Neutrophil (primary cell): Measurements from ENCODE around the gene ORAI3.

Experiments used
- H3K27ac ChIP-seq: fragments of 200-600 bp; sonication (generic); 2 replicates; pipeline ENCODE4 v1.5.1; 2016; ENCODE audit warnings: mild to moderate bottlenecking, moderate library complexity
- H3K27me3 ChIP-seq: fragments of 200-600 bp; sonication (generic); 2 replicates; pipeline ENCODE4 v1.6.0; 2016; ENCODE audit warnings: mild to moderate bottlenecking
- H3K36me3 ChIP-seq: fragments of 200-600 bp; sonication (generic); 2 replicates; pipeline ENCODE4 v1.5.1; 2017
- H3K4me1 ChIP-seq, 2 experiments: fragments of 200-600 bp in 1 of 2; sonication (generic) in 1 of 2; 1 replicate in 1 of 2; 2 replicates in 1 of 2; pipeline versions ENCODE4 v1.5.1 to v1.6.1; 2013 to 2016; ENCODE audit warnings: low read depth in 1 of 2, low read length in 1 of 2, mild to moderate bottlenecking in 1 of 2, moderate library complexity in 1 of 2; ENCODE audit not compliant: control insufficient read depth in 1 of 2, insufficient read depth in 1 of 2
- H3K4me3 ChIP-seq, 2 experiments: fragments of 200-600 bp in 1 of 2; sonication (generic) in 1 of 2; 1 replicate in 1 of 2; 2 replicates in 1 of 2; pipeline ENCODE4 v1.5.1; 2013 to 2016; ENCODE audit warnings: low read depth in 1 of 2, low read length in 1 of 2, mild to moderate bottlenecking in 1 of 2, moderate library complexity in 1 of 2
- H3K9me3 ChIP-seq: fragments of 200-600 bp; sonication (generic); 2 replicates; pipeline ENCODE4 v1.5.1; 2016
- TF ChIP-seq, protein P1 (sequence below): fragments of 200-600 bp; sonication (generic); IDR thresholded peaks from 2 replicates; pipeline ENCODE4 v1.5.1; 2016; ENCODE audit warnings: antibody characterized with exemption

Gene ORAI3

DNA sequence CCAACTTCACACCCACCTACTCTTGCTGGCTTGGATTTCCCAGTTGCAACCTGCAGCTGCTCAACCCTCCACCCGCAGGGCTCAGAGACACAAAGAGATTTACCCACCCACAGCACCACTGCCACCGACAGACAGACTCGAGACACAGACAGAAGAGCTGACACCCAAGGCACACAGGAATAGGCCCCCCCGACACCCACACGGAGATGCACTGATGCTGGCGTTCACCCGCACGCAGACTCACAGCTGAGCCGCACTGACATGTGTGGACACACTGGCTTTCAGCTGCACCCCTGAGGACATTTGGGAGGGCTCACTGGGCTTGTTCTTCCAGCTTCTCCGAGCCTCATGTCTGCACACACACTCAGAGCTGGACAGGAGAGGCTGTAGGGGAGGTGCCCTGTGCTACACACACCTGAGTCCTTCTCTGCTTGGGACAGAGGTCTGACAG lies 53.4 kb downstream of the ORAI3 start:
- no peak overlapping the region for H3K4me3 ChIP-seq
- TF ChIP-seq, protein P1, sequence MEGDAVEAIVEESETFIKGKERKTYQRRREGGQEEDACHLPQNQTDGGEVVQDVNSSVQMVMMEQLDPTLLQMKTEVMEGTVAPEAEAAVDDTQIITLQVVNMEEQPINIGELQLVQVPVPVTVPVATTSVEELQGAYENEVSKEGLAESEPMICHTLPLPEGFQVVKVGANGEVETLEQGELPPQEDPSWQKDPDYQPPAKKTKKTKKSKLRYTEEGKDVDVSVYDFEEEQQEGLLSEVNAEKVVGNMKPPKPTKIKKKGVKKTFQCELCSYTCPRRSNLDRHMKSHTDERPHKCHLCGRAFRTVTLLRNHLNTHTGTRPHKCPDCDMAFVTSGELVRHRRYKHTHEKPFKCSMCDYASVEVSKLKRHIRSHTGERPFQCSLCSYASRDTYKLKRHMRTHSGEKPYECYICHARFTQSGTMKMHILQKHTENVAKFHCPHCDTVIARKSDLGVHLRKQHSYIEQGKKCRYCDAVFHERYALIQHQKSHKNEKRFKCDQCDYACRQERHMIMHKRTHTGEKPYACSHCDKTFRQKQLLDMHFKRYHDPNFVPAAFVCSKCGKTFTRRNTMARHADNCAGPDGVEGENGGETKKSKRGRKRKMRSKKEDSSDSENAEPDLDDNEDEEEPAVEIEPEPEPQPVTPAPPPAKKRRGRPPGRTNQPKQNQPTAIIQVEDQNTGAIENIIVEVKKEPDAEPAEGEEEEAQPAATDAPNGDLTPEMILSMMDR = no peak

DNA sequence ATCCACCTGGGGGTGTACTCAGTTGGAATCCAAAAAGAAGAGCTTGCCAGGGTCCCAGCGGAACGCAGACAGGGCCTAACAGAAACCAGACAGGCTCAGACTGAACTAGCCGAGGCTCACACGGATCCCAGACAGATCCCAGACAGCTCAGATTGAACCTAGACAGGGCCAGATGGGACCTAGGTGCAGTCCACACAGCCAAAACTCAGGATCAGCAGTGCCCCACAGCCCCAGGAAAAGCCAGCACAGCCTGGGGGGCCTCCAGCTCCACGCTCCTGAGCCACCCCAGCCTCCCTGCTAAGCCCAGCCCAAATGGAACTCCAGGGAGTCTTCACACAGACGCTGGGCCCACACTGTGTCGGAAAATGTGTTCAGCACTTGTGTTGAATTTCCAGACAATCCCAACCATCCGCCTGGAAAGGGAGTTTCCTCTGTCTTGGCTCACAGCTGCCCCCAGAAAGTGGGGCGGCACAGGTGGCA lies 54.0 kb downstream of the ORAI3 start:
- no peak overlapping the region for H3K4me3 ChIP-seq
- H3K9me3 ChIP-seq = no peaks in the 10 kb centered on the region
- H3K36me3 ChIP-seq = no peaks in the 10 kb centered on the region
- no peaks in the 10 kb centered on the region for H3K4me1 ChIP-seq
- no peak overlapping the region for H3K27ac ChIP-seq
- peaks cover 49% of the 10 kb centered on the region for H3K27me3 ChIP-seq
- TF ChIP-seq, protein P1 = no peak

More for the DNA sequence above, 53.4 kb downstream of the ORAI3 start:
- H3K9me3 ChIP-seq = no peaks in the 10 kb centered on the region
- H3K27ac ChIP-seq = no peak overlapping the region
- H3K36me3 ChIP-seq = no peaks in the 10 kb centered on the region
- H3K27me3 ChIP-seq = peaks cover 49% of the 10 kb centered on the region
- H3K4me1 ChIP-seq = peaks cover 5% of the 10 kb centered on the region in 2 experiments

DNA sequence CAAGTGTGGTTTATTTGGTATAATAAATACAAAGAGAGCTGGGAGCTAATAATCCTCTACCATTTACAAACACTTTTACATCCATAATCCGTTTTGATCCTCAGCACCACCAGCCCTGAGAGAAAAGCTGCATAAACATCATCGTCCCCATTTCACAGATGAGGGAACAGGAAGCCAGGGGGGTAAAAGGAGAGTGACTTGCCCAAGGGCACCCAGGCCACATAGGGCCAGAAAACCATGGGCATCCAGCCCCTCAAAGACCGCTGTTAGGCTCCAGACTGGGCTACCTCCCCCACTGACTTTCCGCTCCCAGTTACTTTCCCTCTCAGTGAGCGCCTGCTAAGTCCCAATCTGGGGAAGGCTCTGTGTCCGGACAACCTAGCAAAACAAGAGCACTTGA lies 54.9 kb downstream of the ORAI3 start:
- H3K27me3 ChIP-seq = peaks cover 49% of the 10 kb centered on the region
- no peak overlapping the region for H3K27ac ChIP-seq

More for the DNA sequence above, 54.9 kb downstream of the ORAI3 start:
- no peaks in the 10 kb centered on the region for H3K36me3 ChIP-seq
- no peaks in the 10 kb centered on the region for H3K9me3 ChIP-seq
- H3K4me3 ChIP-seq = no peak overlapping the region
- TF ChIP-seq, protein P1 = no peak
- H3K4me1 ChIP-seq = no peaks in the 10 kb centered on the region
